PFSK-1 (cell line): ENCODE measurements around the gene CDH15.

Experiments
- FOXP2 ChIP-seq: optimal IDR thresholded peaks from 2 replicates; pipeline ENCODE3; 2011; ENCODE audit warnings: borderline replicate concordance, control low read depth, inconsistent platforms; ENCODE audit not compliant: insufficient read depth; ENCODE audit errors: extremely low read length, extremely low read depth
- POLR2AphosphoS5 ChIP-seq: IDR thresholded peaks from 2 replicates; pipeline ENCODE4 v1.6.1; 2012; ENCODE audit warnings: low read depth, mild to moderate bottlenecking, control low read depth, low read length, moderate library complexity
- REST ChIP-seq, 2 experiments: IDR thresholded peaks; 2 replicates each; pipeline versions ENCODE4 v1.6.1 to v1.8.0; 2011 to 2012; ENCODE audit warnings: low read depth in 2 of 2, low read length in 2 of 2, control low read depth in 1 of 2, inconsistent platforms in 1 of 2, mild to moderate bottlenecking in 1 of 2, moderate library complexity in 1 of 2; ENCODE audit not compliant: insufficient read depth in 1 of 2
- SIN3A ChIP-seq: IDR thresholded peaks from 2 replicates; pipeline ENCODE4 v1.6.1; 2012; ENCODE audit warnings: mild to moderate bottlenecking, low read length, moderate library complexity, borderline replicate concordance; ENCODE audit not compliant: insufficient read depth
- TAF1 ChIP-seq: IDR thresholded peaks from 2 replicates; pipeline ENCODE4 v1.6.1; 2012; ENCODE audit warnings: low read length, control low read depth, borderline replicate concordance; ENCODE audit not compliant: insufficient read depth

The CDH15 gene

DNA sequence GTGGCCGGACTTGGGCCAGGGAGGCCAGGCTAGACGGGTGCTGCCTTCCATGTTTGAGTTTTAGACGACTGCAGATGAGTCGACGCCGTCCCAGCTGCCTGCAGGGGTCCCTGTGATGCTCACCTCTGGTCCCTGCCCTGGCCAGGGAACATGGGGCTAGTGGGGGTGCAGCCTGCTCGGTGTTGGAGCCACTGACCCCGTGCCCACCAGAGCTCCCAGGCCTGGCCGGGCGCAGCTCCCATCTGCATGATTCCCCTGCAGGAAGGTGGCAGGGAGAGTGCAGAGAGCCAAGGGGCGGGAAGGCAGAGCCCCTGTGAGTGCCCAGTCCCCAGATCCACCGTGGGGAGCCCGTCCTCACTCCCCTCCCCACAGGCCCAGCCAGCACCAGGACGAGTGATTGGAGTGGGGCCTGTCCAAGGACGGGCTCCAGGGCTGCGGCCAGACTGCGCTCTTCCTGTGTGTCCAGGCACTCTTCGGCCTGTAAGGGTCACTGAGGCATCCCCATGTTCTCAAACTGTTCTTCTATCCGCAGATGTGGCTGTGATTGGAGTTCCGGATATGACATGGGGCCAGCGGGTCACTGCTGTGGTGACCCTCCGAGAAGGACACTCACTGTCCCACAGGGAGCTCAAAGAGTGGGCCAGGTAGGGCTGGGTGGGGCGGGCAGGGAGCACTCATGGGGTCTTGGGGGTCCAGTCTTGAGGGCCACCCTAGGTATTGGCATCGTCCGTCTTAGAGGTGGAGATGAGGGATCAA, 26.0 kb upstream of the CDH15 start:
- TF ChIP-seq REST (IDR thresholded peaks at IDR 0.05; ENCODE audit: insufficient read depth in 1 of 2, low read depth in 2 of 2, low read length in 2 of 2) (no peak), FOXP2 (no peak), TAF1 (no peak)

DNA sequence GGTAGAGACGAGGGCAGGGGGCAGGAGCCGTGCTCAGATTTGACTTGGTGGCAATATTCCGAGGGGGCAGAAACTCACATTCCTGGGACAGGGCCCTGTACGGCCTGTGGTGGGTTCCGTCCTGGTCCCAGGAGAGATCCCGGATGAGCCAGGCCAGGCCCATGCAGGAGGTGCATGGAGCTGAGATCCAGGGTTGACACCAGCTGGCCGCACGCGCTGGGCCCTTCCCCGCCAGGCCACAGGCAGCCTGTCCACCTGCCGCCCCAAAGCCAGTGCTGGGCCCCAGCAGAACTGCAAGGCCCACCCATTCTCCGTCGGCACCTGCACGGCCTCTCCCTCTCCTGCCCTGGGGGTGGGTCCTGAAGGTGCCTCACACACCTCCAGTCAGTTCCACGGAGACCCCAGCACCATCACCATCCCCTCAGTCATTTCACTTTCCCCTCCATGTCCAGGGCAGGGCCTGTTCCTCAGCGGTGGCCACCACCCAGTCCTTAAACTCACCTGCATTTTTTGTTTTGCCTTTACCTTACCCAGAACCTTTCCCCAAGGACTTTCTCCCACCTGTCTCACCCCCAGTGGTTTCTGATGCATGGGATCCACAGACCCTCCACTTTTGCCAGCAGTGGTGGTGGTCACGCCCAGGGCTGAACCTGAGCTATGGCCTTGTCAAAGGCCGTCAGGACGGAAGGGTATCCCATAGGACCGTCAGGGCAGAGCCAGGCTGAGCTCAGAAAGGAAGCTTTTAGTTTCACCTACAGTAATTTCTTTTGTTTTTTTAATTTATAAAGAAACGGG, 25.1 kb upstream of the CDH15 start:
- no peak for TF ChIP-seq POLR2AphosphoS5
- no peak for TF ChIP-seq SIN3A
- TF ChIP-seq REST (IDR thresholded peaks at IDR 0.05; ENCODE audit: insufficient read depth in 1 of 2, low read depth in 2 of 2, low read length in 2 of 2): no peak
- no peak for TF ChIP-seq FOXP2
- TF ChIP-seq TAF1: no peak

DNA sequence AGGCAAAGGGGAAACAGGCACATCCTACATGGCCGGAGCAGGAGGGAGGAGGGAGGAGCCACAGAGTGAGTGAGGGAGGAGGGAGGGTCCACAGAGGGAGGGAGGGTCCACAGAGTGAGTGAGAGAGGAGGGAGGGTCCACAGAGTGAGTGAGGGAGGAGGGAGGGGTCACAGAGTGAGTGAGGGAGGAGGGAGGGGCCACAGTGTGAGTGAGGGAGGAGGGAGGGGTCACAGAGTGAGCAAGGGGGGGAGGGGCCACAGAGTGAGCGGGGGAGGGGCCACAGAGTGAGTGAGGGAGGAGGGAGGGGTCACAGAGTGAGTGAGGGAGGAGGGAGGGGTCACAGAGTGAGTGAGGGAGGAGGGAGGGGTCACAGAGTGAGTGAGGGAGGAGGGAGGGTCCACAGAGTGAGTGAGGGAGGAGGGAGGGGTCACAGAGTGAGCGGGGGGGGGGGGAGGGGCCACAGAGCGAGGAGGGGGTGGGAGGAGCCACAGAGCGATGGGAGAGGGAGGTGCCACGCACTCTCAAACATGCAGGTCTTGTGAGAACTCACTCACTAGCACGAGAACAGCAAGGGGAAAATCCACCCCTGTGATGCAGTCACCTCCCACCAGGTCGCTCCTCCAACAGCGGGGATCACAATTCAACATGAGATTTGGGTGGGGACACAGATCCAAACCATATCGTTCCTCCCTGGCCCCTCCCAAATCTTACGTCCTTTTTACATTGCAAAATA, 24.3 kb upstream of the CDH15 start:
- TF ChIP-seq REST (IDR thresholded peaks at IDR 0.05; ENCODE audit: insufficient read depth in 1 of 2, low read depth in 2 of 2, low read length in 2 of 2): no peak
- TF ChIP-seq FOXP2: no peak
- TF ChIP-seq POLR2AphosphoS5: no peak
- TF ChIP-seq TAF1: no peak
- no peak for TF ChIP-seq SIN3A

DNA sequence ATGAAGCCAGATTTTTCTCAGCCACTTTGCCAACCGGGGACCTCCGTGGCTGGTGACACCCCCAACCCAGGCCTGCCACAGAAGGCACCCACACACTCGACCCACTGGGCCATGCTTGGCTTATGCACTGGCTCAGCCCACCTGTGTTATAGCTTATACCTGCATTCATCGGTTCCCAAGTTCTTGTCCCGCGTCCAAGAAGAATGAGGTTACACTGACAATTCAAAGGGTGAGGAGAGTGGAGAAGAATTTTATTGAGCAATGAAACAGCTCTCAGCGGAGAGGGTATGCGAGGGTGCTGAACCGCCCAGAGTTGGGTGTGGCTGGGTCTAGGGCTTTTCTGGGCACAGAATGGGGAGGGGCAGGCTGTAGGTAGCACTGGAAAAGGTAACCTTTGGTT, 22.2 kb upstream of the CDH15 start:
- TF ChIP-seq POLR2AphosphoS5 (no peak), TAF1 (no peak), SIN3A (no peak), FOXP2 (no peak), REST (IDR thresholded peaks at IDR 0.05; ENCODE audit: insufficient read depth in 1 of 2, low read depth in 2 of 2, low read length in 2 of 2) (no peak)
